Activated naive CD4-positive, alpha-beta T cell treated with anti-CD3 and anti-CD28 coated beads, Interleukin-2, amount 50 U/mL, for 24 hours (primary cell): ENCODE measurements around the gene GUK1.
A peak's percentile ranks its signal among the peaks of the same experiment; 100 is the strongest.

Experiments used
- H3K27ac Mint-ChIP-seq: one replicate; pipeline ENCODE4 v1.8.0; 2021; ENCODE audit warnings: mild to moderate bottlenecking, mixed read lengths
- H3K27me3 Mint-ChIP-seq: one replicate; pipeline ENCODE4 v1.8.0; 2021; ENCODE audit warnings: mixed read lengths
- H3K36me3 Mint-ChIP-seq: one replicate; pipeline ENCODE4 v1.8.0; 2021; ENCODE audit warnings: mixed read lengths
- H3K4me1 Mint-ChIP-seq: one replicate; pipeline ENCODE4 v1.8.0; 2021; ENCODE audit warnings: mixed read lengths
- H3K4me3 Mint-ChIP-seq: one replicate; pipeline ENCODE4 v1.8.0; 2021; ENCODE audit warnings: mild to moderate bottlenecking, mixed read lengths
- H3K9me3 Mint-ChIP-seq: one replicate; pipeline ENCODE4 v1.8.0; 2021; ENCODE audit warnings: mixed read lengths

Gene GUK1, protein sequence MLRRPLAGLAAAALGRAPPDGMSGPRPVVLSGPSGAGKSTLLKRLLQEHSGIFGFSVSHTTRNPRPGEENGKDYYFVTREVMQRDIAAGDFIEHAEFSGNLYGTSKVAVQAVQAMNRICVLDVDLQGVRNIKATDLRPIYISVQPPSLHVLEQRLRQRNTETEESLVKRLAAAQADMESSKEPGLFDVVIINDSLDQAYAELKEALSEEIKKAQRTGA

DNA sequence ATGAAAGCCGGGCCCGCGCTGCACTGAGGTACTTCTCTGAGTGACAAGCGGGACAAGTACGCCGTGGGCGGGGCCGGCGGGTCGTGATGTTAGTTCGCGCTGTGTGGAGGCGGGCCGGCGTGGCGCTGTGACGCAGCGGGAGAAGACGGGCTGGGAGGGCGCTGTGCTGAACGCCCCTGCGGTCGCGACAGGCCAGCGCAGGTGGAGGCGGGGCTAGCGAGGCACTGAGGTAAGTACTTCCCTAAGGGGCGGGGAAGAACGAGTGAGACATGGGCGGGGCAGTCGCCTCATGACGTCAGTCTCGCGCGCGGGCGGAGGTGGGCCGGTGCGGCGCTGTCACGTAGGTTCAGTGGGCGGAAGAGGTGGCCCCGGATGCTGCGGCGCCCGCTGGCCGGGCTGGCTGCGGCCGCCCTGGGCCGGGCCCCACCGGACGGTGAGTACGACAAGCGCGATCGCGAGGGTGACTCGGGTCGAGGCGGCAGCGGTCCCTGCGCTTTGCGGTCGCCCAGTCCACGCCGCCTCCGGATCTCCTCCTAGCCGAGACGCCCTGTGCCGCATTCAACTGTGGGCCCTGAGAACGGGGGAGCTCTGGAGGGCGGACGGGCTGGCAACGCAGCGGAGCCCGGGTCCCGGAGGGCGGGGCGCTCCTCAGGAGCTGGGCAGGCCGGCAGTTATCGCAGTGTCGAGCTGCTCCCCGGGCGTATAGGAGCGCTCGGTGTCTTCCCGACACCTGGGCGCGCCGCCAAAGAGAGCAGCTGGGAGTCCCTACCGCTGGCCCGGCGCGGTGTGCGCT, at the start of gene GUK1:
Gene GUK1, plus strand, starts transcription at position 349 of the 793 bp plus-strand sequence. Its CDS starts 24 bp downstream, at position 373.
- Mint-ChIP-seq H3K36me3 (no peaks in the 10 kb centered on the region), H3K9me3 (no peaks in the 10 kb centered on the region), H3K27ac (peak within 1 kb of the TSS; percentile 93), H3K4me1 (peaks cover 31% of the 10 kb centered on the region), H3K27me3 (no peaks in the 10 kb centered on the region), H3K4me3 (peak within 1 kb of the TSS; percentile 98)

DNA sequence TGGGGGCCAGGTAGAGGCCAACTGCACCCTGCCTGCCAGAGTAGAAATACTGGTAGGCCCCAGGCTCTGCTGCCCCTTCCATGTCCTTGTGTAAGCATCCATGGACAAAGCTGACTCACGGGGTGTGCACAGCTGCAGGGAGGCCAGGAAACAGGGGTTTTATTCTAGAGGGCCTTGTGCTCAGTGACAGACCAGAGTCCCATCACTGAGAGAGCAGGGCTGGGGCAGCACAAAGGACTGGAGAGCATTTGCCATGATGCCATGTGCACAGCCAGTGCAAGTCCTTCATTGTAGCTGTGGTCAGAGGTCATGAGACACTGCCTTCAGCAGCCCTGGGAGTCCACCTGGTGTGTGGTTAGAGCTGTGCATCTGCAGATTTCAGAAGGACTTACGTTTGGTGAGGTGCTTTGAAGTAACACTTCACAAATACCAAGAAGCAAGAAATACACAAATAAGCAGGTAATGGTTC, 49.4 kb upstream of the GUK1 start:
- peak overlapping the region; percentile 51 for H3K27ac Mint-ChIP-seq
- H3K36me3 Mint-ChIP-seq: peaks cover 12% of the 10 kb centered on the region
- peak overlapping the region; percentile 80 for H3K4me3 Mint-ChIP-seq
- peaks cover 5% of the 10 kb centered on the region for H3K9me3 Mint-ChIP-seq
- H3K27me3 Mint-ChIP-seq: no peaks in the 10 kb centered on the region
- H3K4me1 Mint-ChIP-seq: peaks cover 78% of the 10 kb centered on the region

DNA sequence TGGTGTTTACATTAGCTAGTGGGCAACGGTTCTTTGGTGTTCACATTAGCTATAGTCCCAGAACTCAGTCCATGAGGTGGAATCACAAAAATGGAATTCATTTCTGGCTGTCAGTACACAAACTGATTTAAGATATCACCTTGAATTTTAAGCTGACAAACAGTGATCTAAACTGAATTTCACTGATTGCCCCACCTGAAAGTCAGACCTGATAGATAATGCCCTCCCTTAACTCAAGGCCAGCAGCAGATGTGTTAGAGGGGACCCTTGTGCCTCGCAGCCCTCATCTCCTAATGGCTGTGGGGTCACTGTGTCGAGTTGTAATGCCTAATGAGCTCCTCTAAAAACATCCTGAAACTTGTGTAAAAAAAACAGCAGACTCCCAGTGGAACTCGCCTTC, 49.0 kb upstream of the GUK1 start:
- no peaks in the 10 kb centered on the region for H3K27me3 Mint-ChIP-seq
- H3K4me1 Mint-ChIP-seq: peaks cover 78% of the 10 kb centered on the region
- H3K27ac Mint-ChIP-seq: peak overlapping the region; percentile 30
- H3K4me3 Mint-ChIP-seq: no peak overlapping the region
- H3K36me3 Mint-ChIP-seq: peaks cover 15% of the 10 kb centered on the region
- peaks cover 5% of the 10 kb centered on the region for H3K9me3 Mint-ChIP-seq

DNA sequence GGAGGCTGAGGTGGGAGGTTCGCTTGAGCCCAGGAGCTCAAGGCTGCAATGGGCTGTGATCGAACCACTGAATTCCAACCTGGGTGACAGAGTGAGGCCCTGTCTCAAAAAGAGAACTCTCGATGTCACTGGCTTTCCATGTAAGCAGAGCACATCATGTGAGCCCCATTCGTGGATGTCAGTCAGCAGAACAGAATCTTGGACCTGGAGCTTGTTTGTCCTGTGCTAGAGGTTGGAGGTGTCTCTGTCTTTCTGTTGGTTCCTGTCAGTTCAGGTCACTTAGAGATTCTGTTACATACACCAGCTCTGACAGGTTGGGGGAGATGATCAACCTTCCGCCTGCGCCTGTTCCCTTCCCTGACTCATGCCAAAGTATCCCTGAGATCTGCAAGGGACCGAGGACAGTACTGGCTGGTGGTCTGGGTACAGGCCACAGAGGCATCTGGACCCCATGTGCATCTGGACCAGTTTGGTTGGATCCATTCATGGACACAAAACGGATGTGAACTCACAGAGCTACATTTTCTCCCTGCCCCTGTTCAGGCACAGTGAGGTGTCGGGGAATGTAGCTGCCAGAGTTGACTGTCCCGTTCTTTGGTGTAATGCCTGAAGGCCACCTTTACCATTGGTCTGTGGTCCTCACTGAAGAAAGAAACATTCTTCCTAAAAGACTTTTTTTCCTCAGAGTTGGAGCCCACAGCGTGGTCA, 47.6 kb upstream of the GUK1 start:
- H3K27me3 Mint-ChIP-seq: no peaks in the 10 kb centered on the region
- H3K36me3 Mint-ChIP-seq: peaks cover 15% of the 10 kb centered on the region
- no peak overlapping the region for H3K4me3 Mint-ChIP-seq
- peaks cover 5% of the 10 kb centered on the region for H3K9me3 Mint-ChIP-seq
- H3K4me1 Mint-ChIP-seq: peaks cover 67% of the 10 kb centered on the region
- H3K27ac Mint-ChIP-seq: no peak overlapping the region

DNA sequence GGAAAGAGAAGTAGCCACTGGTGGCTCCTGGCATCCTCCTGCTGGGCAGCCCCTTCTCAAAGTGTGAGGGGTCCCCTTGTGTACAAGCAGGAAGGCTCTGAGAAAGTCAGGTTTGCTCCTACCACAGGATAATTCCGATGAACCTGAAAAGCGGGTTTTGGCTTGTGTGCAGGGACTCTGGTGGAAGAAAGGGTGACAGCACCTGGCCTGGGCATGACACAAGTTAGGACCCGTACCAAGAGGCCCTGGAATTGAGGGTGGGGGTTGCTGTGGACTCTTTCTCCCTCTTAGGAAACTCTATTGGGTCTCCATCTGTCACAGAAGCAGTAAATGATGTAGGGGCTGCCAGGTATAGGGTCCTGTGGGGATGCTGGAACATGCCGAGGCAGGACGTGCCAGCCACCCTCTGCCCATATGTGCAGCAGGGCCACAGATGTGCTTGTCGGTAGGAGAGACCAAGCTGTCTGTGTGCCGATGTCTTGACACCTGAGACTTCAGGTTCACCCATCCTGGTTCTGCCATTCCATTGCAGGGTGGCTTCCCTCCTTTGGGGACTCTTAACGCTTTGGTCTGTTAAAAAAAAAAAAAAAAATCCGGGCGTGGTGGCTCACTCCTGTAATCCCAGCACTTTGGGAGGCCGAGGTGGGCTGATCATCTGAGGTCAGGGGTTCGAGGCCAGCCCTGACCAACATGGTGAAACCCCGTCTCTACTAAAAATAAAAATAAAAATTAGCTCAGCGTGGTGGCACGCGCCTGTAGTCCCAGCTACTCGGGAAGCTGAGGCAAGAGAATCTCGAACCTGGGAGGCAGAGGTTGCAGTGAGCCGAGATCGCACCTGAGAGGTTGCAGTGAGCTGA, 46.8 kb upstream of the GUK1 start:
- Mint-ChIP-seq H3K4me1 (peaks cover 59% of the 10 kb centered on the region), H3K27ac (peak overlapping the region; percentile 17), H3K36me3 (peaks cover 15% of the 10 kb centered on the region), H3K9me3 (peaks cover 5% of the 10 kb centered on the region), H3K4me3 (no peak overlapping the region), H3K27me3 (no peaks in the 10 kb centered on the region)

DNA sequence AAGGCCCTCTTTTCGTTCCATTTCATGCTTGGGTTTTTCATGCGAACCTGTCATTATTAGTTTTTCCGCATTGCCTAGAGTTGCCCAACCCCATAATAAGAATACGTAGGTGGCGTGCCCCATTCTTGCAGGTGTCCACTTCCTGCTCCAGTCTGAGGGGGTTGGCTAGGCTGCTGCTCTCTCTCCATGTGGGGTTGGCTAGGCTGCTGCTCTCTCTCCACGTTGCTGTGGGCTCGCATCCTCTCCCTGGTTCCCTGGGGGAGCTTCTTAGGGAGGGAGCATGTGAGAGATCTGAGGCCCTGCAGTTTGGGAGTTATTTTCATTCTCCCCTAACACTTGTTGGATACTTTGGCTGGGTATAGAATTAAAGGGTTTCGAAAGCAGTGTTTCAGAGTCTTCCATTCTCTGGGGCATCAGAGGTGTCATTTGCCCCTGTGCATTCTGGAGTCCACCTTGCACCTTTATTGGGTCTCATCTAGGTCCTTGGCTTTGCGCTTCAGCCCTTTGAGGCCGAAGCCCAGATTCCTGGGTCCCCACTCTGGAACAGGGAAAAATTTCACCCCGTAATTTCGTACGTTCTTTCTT, 45.6 kb upstream of the GUK1 start:
- Mint-ChIP-seq H3K36me3 (peaks cover 17% of the 10 kb centered on the region), H3K4me1 (peaks cover 54% of the 10 kb centered on the region), H3K9me3 (peaks cover 5% of the 10 kb centered on the region), H3K27ac (no peak overlapping the region), H3K4me3 (peak overlapping the region; percentile 34), H3K27me3 (no peaks in the 10 kb centered on the region)

DNA sequence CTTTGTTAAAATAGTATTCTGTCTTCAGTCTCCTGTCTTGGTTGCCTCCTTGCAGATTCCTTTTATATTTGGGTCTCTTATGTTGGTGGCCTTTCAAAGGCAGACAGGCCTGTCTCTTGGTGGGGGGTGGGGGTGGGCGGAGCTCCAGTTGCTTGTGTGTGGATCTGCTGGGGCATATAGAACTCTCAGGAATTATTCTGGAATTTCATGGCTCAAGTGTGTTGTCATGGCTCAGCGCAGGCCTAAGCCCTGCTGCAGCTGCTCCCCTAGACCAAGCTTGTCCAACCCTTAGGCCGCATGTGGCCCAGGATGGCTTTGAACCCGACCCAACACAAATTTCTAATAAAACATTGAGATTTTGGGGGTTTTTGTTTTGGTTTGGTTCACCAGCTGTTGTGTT, 44.9 kb upstream of the GUK1 start:
- Mint-ChIP-seq H3K27me3 (no peaks in the 10 kb centered on the region), H3K9me3 (peaks cover 5% of the 10 kb centered on the region), H3K4me1 (peaks cover 48% of the 10 kb centered on the region), H3K36me3 (peaks cover 17% of the 10 kb centered on the region), H3K4me3 (peak overlapping the region; percentile 34), H3K27ac (no peak overlapping the region)

DNA sequence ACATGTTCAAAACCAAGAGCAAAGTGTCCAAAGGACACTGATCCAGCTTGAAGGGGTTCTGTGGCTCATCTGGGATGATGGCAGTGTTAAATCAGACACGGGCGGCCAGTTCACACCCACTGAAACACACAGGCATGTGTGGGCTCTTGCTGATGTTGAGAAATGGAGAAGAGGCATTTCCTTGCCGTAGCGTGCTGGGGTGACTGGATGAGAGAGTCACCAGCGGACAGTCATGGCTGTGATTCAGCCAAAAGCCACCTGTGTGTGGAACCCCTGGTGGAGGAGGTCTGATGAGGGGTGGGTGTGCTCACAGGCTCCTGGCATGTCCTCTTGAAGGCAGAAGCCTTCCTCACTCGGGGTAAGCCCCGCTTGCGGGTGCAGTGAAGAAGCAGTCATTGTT, 44.1 kb upstream of the GUK1 start:
- H3K4me3 Mint-ChIP-seq: no peak overlapping the region
- peaks cover 41% of the 10 kb centered on the region for H3K4me1 Mint-ChIP-seq
- peaks cover 5% of the 10 kb centered on the region for H3K9me3 Mint-ChIP-seq
- H3K36me3 Mint-ChIP-seq: peaks cover 17% of the 10 kb centered on the region
- H3K27me3 Mint-ChIP-seq: no peaks in the 10 kb centered on the region
- no peak overlapping the region for H3K27ac Mint-ChIP-seq

DNA sequence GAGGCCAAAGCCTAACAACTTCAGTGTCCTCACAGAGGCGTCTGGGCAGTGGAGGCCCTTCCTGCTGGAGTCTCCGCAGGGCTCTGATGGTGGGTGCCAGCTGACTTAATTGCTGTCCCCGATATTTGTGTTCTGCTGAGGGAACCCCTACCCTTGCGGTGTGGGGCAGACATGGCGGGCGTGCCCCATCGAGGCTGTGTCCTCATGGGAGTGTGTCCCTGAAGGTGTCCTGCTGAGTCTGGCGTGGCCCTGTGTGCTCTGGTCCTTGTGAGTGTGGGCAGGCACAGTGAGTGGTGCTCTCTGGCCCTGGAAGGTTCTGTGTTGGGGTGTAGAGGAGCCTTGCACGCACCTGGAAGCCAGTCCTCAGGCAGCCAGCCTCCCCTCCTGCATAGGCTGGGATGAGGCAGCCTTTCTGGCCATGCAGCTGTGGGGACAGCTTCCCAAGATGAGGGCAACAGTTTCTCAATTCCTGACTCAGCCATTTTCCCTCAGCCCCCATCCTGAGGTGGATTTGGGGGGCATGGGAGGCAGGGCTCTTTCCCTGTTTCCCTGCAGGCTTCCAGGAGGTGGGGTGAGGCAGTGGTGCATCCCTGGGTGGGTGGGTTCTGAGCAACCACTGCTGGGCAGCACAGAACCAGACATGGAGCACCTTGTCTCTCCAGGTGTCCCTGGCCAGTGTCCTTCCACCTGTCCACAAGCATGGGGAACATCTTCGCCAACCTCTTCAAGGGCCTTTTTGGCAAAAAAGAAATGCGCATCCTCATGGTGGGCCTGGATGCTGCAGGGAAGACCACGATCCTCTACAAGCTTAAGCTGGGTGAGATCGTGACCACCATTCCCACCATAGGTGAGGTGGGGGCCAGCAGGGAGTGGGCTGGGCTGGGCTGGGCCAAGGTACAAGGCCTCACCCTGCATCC, 43.4 kb upstream of the GUK1 start:
- no peak overlapping the region for H3K27ac Mint-ChIP-seq
- H3K27me3 Mint-ChIP-seq: no peaks in the 10 kb centered on the region
- no peak overlapping the region for H3K4me3 Mint-ChIP-seq
- peaks cover 17% of the 10 kb centered on the region for H3K36me3 Mint-ChIP-seq
- H3K9me3 Mint-ChIP-seq: peaks cover 5% of the 10 kb centered on the region
- H3K4me1 Mint-ChIP-seq: peaks cover 39% of the 10 kb centered on the region

DNA sequence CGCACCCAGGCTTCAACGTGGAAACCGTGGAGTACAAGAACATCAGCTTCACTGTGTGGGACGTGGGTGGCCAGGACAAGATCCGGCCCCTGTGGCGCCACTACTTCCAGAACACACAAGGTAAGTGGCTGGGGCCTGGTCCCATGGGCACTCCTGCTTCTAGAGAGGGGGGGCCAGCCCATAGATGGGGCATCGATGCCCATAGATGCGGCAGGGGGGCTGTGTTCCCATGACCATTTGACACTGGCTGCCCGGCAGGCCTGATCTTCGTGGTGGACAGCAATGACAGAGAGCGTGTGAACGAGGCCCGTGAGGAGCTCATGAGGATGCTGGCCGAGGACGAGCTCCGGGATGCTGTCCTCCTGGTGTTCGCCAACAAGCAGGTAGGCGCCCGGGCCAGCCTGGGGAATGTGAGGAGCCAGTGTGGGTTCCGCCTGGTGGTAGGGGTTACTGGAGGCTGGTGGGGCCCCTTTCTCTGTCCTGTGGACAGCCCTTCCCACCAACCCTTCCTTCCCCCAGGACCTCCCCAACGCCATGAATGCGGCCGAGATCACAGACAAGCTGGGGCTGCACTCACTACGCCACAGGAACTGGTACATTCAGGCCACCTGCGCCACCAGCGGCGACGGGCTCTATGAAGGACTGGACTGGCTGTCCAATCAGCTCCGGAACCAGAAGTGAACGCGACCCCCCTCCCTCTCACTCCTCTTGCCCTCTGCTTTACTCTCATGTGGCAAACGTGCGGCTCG, 42.6 kb upstream of the GUK1 start:
- peaks cover 17% of the 10 kb centered on the region for H3K36me3 Mint-ChIP-seq
- H3K4me1 Mint-ChIP-seq: peaks cover 31% of the 10 kb centered on the region
- peaks cover 5% of the 10 kb centered on the region for H3K9me3 Mint-ChIP-seq
- no peak overlapping the region for H3K27ac Mint-ChIP-seq
- no peaks in the 10 kb centered on the region for H3K27me3 Mint-ChIP-seq
- no peak overlapping the region for H3K4me3 Mint-ChIP-seq

DNA sequence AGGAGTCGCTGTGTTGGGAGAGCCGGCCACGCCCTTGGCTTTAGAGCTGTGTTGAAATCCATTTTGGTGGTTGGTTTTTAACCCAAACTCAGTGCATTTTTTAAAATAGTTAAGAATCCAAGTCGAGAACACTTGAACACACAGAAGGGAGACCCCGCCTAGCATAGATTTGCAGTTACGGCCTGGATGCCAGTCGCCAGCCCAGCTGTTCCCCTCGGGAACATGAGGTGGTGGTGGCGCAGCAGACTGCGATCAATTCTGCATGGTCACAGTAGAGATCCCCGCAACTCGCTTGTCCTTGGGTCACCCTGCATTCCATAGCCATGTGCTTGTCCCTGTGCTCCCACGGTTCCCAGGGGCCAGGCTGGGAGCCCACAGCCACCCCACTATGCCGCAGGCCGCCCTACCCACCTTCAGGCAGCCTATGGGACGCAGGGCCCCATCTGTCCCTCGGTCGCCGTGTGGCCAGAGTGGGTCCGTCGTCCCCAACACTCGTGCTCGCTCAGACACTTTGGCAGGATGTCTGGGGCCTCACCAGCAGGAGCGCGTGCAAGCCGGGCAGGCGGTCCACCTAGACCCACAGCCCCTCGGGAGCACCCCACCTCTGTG, 41.7 kb upstream of the GUK1 start:
- Mint-ChIP-seq H3K4me3 (no peak overlapping the region), H3K4me1 (peaks cover 31% of the 10 kb centered on the region), H3K9me3 (peaks cover 5% of the 10 kb centered on the region), H3K36me3 (peaks cover 17% of the 10 kb centered on the region), H3K27ac (no peak overlapping the region), H3K27me3 (no peaks in the 10 kb centered on the region)

DNA sequence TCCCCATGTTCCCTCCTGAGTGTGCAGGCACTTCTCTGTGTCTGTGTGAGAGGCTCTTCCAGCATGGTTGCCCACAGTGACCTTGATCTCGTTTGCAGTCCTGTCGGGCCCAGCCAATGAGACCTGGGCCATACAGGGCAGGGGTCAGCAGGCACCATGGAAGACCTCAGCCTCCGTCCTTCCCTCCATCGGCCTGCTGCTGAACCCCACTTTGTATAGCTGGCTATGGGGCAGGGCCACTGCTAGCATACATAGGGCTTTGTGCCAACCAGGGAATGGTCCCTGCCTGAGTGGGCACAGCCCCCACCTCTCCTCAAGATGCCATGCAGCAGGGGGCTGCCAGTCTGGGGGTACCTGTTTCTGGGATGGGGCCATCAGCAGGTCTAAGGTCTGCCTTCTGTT, 40.7 kb upstream of the GUK1 start:
- H3K36me3 Mint-ChIP-seq: peaks cover 15% of the 10 kb centered on the region
- no peaks in the 10 kb centered on the region for H3K27me3 Mint-ChIP-seq
- H3K4me1 Mint-ChIP-seq: peaks cover 36% of the 10 kb centered on the region
- H3K9me3 Mint-ChIP-seq: peaks cover 5% of the 10 kb centered on the region
- H3K4me3 Mint-ChIP-seq: no peak overlapping the region
- H3K27ac Mint-ChIP-seq: peak overlapping the region; percentile 1
